ENCODE results near the gene TBX2. TPM values are rescaled to one million over a fixed set of nuclear protein-coding genes. Genes with fewer than 3 reads are reported as not detected.

The TBX2 gene
- total and polyA plus RNA-seq, 10 of the 15 experiments (the other 5 are each of a cell fraction or from before 2014, with no cell fraction given), result 0.13 TPM; not detected in 9

DNA sequence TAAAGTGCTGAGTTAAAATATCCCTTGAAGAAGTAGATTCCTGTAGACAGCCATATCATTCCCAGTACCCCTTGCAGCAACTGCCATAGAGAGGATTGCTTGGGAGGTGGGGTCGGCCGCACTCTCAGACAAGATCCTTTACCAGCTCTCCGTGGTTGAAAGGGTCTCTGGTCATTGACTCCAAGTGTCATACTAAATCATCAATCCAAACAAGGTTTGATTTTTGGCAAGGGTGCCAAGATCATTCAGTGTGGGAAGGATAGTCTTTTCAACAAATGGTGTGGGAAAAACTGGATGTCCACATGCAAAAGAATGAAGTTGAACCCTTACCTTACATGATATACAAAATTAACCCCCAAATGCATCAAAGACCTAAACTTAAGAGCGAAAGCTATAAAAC lies 21.8 kb downstream of the TBX2 start:
- in situ Hi-C loops (cut with MboI), result loop anchor here (5.0 kb wide), 1 partner anchor 131 kb away; no protein-coding TSS in a partner anchor
- SMC1A ChIA-PET (ENCODE audit: uncharacterized antibody, unreplicated experiment), result no interaction called here

DNA sequence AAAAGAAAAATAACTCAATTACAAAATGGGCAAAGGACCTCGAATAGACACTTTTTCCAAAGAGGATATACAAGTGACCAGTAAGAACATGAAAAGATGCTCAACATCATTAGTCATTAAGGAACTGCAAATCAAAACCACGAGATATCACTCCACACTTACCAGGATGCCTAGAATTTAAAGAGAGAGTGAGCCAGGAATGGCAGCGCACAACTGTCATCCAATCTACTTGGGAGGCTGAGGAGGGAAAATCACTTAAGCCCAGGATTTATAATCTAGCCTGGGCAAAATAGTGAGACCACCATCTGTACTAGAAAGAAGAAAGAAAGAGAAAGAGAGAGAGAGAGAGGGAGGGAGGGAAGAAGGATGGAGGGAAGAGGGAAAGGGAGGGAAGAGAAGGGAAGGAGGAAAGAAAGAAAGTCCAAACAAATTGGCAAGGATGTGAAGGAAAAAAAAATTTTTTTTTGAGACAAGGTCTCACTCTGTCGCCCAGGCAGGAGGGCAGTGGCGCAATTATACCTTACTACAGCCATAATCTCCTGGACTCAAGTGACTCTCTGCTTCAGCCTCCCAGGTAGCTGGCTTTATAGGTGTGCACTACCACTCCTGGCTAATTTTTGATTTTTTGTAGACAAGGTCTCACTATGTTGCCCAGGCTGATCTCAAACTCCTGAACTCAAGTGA lies 22.6 kb downstream of the TBX2 start:
- WGBS (ENCODE audit: insufficient coverage, insufficient replicate concordance, low lambda C conversion rate, missing lambda C conversion rate), result 21% methylated on average over 5 of the region's 5 CpGs
- no TSS peak for BruUV-seq (replicated peaks)
- TF ChIP-seq, protein P1, sequence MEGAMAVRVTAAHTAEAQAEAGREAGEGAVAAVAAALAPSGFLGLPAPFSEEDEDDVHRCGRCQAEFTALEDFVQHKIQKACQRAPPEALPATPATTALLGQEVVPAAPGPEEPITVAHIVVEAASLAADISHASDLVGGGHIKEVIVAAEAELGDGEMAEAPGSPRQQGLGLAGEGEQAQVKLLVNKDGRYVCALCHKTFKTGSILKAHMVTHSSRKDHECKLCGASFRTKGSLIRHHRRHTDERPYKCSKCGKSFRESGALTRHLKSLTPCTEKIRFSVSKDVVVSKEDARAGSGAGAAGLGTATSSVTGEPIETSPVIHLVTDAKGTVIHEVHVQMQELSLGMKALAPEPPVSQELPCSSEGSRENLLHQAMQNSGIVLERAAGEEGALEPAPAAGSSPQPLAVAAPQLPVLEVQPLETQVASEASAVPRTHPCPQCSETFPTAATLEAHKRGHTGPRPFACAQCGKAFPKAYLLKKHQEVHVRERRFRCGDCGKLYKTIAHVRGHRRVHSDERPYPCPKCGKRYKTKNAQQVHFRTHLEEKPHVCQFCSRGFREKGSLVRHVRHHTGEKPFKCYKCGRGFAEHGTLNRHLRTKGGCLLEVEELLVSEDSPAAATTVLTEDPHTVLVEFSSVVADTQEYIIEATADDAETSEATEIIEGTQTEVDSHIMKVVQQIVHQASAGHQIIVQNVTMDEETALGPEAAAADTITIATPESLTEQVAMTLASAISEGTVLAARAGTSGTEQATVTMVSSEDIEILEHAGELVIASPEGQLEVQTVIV (IDR thresholded peaks at IDR 0.05; ENCODE audit: borderline replicate concordance, partially characterized antibody), result peak; percentile 18
- TF ChIP-seq FOXM1 (IDR thresholded peaks at IDR 0.05; ENCODE audit: low read depth, low read length), result no peak
- no peak overlapping the region for H2AFZ ChIP-seq (ENCODE audit: control insufficient read depth, low read depth, low read length)
- ATAC-seq (no peak), FAIRE-seq (no peak), DNase-seq (ENCODE audit: low read depth, low spot score) (no peak)
- no peaks in the 10 kb centered on the region for H3K4me1 ChIP-seq (ENCODE audit: control insufficient read depth, insufficient read depth, low read length)
- SMC1A ChIA-PET (ENCODE audit: uncharacterized antibody, unreplicated experiment), result no interaction called here
- peaks cover 0 to 2% of the 10 kb centered on the region in 2 experiments; a peak in 2 of 4 replicates for H3K27me3 ChIP-seq (replicated peaks in 1 of 2; ENCODE audit: control insufficient read depth in 2 of 2, insufficient read depth in 2 of 2, low read length in 1 of 2)
- CTCF ChIA-PET, result no interaction called here
- intact Hi-C loops (cut with micrococcal nuclease; ENCODE audit: unreplicated experiment), result no loop called here
- no peak overlapping the region for H3K27ac ChIP-seq (ENCODE audit: control insufficient read depth, insufficient read depth)
- H3K9me3 ChIP-seq (replicated peaks; ENCODE audit: control insufficient read depth, insufficient read depth, low read length), result no peaks in the 10 kb centered on the region; the same call in 2 of the 3 replicates
- H3K4me3 ChIP-seq, result no peak overlapping the region
- H3K79me2 ChIP-seq (ENCODE audit: control insufficient read depth, insufficient read depth, low read length), result no peaks in the 10 kb centered on the region
- in situ Hi-C loops (cut with MboI), result loop anchor here (5.0 kb wide), 1 partner anchor 130 kb away; no protein-coding TSS in a partner anchor
- no peaks in the 10 kb centered on the region for H3K36me3 ChIP-seq (ENCODE audit: control insufficient read depth in 2 of 2, insufficient read depth in 2 of 2, low read length in 1 of 2)
- POLR2A ChIA-PET, result no interaction called here
- RAD21 ChIA-PET (ENCODE audit: unreplicated experiment), result no interaction called here
- no peaks in the 10 kb centered on the region for H4K20me1 ChIP-seq (ENCODE audit: control insufficient read depth, insufficient read depth)
- no peak overlapping the region for H3K9ac ChIP-seq (ENCODE audit: control insufficient read depth, insufficient read depth, low read length)
- no peak overlapping the region for H3K4me2 ChIP-seq (ENCODE audit: control insufficient read depth, insufficient read depth)

More for the DNA sequence above, 21.8 kb downstream of the TBX2 start:
- Histone ChIP-seq H4K20me1 (ENCODE audit: control insufficient read depth, insufficient read depth) (no peaks in the 10 kb centered on the region), H3K27me3 (replicated peaks in 1 of 2; ENCODE audit: control insufficient read depth in 2 of 2, insufficient read depth in 2 of 2, low read length in 1 of 2) (peaks cover 0 to 2% of the 10 kb centered on the region in 2 experiments; a peak in 2 of 4 replicates), H3K4me3 (no peak overlapping the region), H3K9me3 (replicated peaks; ENCODE audit: control insufficient read depth, insufficient read depth, low read length) (no peaks in the 10 kb centered on the region), H3K4me1 (ENCODE audit: control insufficient read depth, insufficient read depth, low read length) (no peaks in the 10 kb centered on the region), H3K79me2 (ENCODE audit: control insufficient read depth, insufficient read depth, low read length) (no peaks in the 10 kb centered on the region), H3K27ac (ENCODE audit: control insufficient read depth, insufficient read depth) (no peak overlapping the region), H3K36me3 (ENCODE audit: control insufficient read depth in 2 of 2, insufficient read depth in 2 of 2, low read length in 1 of 2) (no peaks in the 10 kb centered on the region), H3K9ac (ENCODE audit: control insufficient read depth, insufficient read depth, low read length) (no peak overlapping the region), H2AFZ (ENCODE audit: control insufficient read depth, low read depth, low read length) (no peak overlapping the region), H3K4me2 (ENCODE audit: control insufficient read depth, insufficient read depth) (no peak overlapping the region)
- no peak for FAIRE-seq
- intact Hi-C loops (cut with micrococcal nuclease; ENCODE audit: unreplicated experiment), result no loop called here
- DNase-seq (ENCODE audit: low read depth, low spot score), result no peak
- no peak for ATAC-seq
- 54% methylated on average over 4 of the region's 4 CpGs for WGBS (ENCODE audit: insufficient coverage, insufficient replicate concordance, low lambda C conversion rate, missing lambda C conversion rate)
- BruUV-seq (replicated peaks), result no TSS peak
- ChIA-PET POLR2A (no interaction called here), RAD21 (ENCODE audit: unreplicated experiment) (no interaction called here), CTCF (interaction anchor here (0.6 kb wide), 1 partner anchor 1236 kb away, joined by 3 read pairs; no protein-coding TSS in a partner anchor)
- TF ChIP-seq ZNF217 (IDR thresholded peaks at IDR 0.05) (no peak), EP300 (IDR thresholded peaks at IDR 0.05; ENCODE audit: borderline replicate concordance in 1 of 2, control insufficient read depth in 1 of 2, low read depth in 2 of 2, low read length in 2 of 2) (no peak), ZNF24 (IDR thresholded peaks at IDR 0.05) (no peak), CBFB (IDR thresholded peaks at IDR 0.05; ENCODE audit: low read depth) (no peak)
- TF ChIP-seq, protein P2, sequence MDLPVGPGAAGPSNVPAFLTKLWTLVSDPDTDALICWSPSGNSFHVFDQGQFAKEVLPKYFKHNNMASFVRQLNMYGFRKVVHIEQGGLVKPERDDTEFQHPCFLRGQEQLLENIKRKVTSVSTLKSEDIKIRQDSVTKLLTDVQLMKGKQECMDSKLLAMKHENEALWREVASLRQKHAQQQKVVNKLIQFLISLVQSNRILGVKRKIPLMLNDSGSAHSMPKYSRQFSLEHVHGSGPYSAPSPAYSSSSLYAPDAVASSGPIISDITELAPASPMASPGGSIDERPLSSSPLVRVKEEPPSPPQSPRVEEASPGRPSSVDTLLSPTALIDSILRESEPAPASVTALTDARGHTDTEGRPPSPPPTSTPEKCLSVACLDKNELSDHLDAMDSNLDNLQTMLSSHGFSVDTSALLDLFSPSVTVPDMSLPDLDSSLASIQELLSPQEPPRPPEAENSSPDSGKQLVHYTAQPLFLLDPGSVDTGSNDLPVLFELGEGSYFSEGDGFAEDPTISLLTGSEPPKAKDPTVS (IDR thresholded peaks at IDR 0.05; ENCODE audit: low read depth, low read length), result no peak
